Measurements from ENCODE around the gene SPOCK2.

DNA sequence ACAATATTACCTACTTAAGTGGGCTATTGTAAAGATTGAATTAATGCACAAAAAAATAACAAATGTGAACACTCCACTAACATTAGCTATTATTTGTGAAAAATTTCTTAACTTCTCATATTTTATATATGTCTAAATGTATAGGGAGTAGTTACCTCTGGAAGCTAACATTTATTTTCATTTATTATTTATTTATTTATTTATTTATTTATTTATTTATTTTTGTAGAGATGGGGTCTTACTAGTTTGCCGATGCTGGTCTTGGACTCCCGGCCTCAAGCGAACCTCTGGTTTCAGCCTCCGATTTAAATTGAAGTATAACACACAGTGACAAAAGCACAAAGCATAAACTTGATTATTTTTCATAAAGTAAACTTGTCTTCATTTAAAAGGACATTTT lies 5.1 kb upstream of the SPOCK2 start:
- TF ChIP-seq POLR2A (IDR thresholded peaks at IDR 0.05), result no peak
- TF ChIP-seq, protein P1, sequence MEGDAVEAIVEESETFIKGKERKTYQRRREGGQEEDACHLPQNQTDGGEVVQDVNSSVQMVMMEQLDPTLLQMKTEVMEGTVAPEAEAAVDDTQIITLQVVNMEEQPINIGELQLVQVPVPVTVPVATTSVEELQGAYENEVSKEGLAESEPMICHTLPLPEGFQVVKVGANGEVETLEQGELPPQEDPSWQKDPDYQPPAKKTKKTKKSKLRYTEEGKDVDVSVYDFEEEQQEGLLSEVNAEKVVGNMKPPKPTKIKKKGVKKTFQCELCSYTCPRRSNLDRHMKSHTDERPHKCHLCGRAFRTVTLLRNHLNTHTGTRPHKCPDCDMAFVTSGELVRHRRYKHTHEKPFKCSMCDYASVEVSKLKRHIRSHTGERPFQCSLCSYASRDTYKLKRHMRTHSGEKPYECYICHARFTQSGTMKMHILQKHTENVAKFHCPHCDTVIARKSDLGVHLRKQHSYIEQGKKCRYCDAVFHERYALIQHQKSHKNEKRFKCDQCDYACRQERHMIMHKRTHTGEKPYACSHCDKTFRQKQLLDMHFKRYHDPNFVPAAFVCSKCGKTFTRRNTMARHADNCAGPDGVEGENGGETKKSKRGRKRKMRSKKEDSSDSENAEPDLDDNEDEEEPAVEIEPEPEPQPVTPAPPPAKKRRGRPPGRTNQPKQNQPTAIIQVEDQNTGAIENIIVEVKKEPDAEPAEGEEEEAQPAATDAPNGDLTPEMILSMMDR (IDR thresholded peaks at IDR 0.05), result no peak

Measured in lower leg skin (tissue), 3 donors.